ENCODE measurements around the gene TOMM70. TPM values are rescaled to one million over a fixed set of nuclear protein-coding genes. Genes with fewer than 3 reads are reported as not detected.

Gene TOMM70
- total and polyA plus RNA-seq, 2 donors (not counting 3 experiments of a cell fraction or from before 2014, with no cell fraction given) = 7.6 to 32.3 TPM

GRCh38 chr3:100426067-100426682, 25.3 kb upstream of the TOMM70 start:
- intact Hi-C loops (cut with micrococcal nuclease) = no loop called here
- Histone ChIP-seq H4K20me1 (replicated peaks; ENCODE audit: control insufficient read depth, extremely low read depth, insufficient read depth, low read length) (no peaks in the 10 kb centered on the region), H3K79me2 (ENCODE audit: control insufficient read depth, insufficient read depth, low read length) (no peaks in the 10 kb centered on the region), H3K4me2 (ENCODE audit: insufficient read depth, low read length) (no peak overlapping the region), H3K27ac (ENCODE audit: insufficient read depth, low read depth, low read length) (no peak overlapping the region), H3K9me3 (replicated peaks; ENCODE audit: control insufficient read depth, insufficient read depth, low read length) (no peaks in the 10 kb centered on the region), H3K9ac (replicated peaks; ENCODE audit: extremely low read depth, insufficient read depth, low read length) (no peak overlapping the region), H2AFZ (ENCODE audit: low read depth, low read length) (no peak overlapping the region), H3K36me3 (ENCODE audit: control insufficient read depth in 2 of 2, extremely low read depth in 1 of 2, insufficient read depth in 2 of 2, low read length in 2 of 2) (no peaks in the 10 kb centered on the region), H3K4me1 (ENCODE audit: control insufficient read depth, extremely low read depth, insufficient read depth, low read length) (no peaks in the 10 kb centered on the region), H3K9me1 (replicated peaks; ENCODE audit: control insufficient read depth, extremely low read depth, insufficient read depth, low read length) (no peaks in the 10 kb centered on the region), H3K4me3 (replicated peaks in 1 of 3; ENCODE audit: insufficient read depth in 1 of 3, low read depth in 1 of 3, low read length in 3 of 3) (no peak overlapping the region), H3K27me3 (ENCODE audit: control insufficient read depth in 2 of 2, insufficient read depth in 2 of 2, low read length in 2 of 2) (peaks cover 0 to 6% of the 10 kb centered on the region in 2 experiments)
- no peak for TF ChIP-seq FOS (IDR thresholded peaks at IDR 0.05; ENCODE audit: borderline replicate concordance, insufficient read depth, low read length)
- TF ChIP-seq GATA2 (IDR thresholded peaks at IDR 0.05; ENCODE audit: insufficient read depth, insufficient read length, low read depth, low read length) = no peak
- dilution Hi-C loops (cut with MboI; ENCODE audit: extremely low pct_ligation_motif_present, low sequenced_read_pairs) = no loop called here
- ChIA-PET CTCF (interaction anchor here (2.1 kb wide), 1 partner anchor 37 kb away, joined by 9 read pairs; no protein-coding TSS in a partner anchor), POLR2A (no interaction called here)
- no peak for FAIRE-seq
- no peak for DNase-seq (ENCODE audit: low read depth, low spot score)
- BruUV-seq (replicated peaks) = no TSS peak

- no peaks in the 10 kb centered on the region for H3K9me3 ChIP-seq (replicated peaks; ENCODE audit: control insufficient read depth, insufficient read depth, low read length)
- no peak overlapping the region for H3K4me3 ChIP-seq (replicated peaks in 1 of 3; ENCODE audit: insufficient read depth in 1 of 3, low read depth in 1 of 3, low read length in 3 of 3)
- ChIA-PET POLR2A (no interaction called here), CTCF (interaction anchor here (0.9 to 2.1 kb wide), 2 partner anchors 32 to 38 kb away, joined by 3 to 9 read pairs; no protein-coding TSS in a partner anchor)
- H3K4me1 ChIP-seq (ENCODE audit: control insufficient read depth, extremely low read depth, insufficient read depth, low read length) = no peaks in the 10 kb centered on the region
- TF ChIP-seq POLR2AphosphoS5 (IDR thresholded peaks at IDR 0.05; ENCODE audit: insufficient read depth, low read depth, low read length) (no peak), POLR2A (IDR thresholded peaks at IDR 0.05; ENCODE audit: low read depth, low read length) (no peak), CTCF (IDR thresholded peaks at IDR 0.05; ENCODE audit: extremely low read depth in 1 of 2, insufficient read depth in 1 of 2, low read depth in 1 of 2, low read length in 2 of 2) (no peak), GATA2 (IDR thresholded peaks at IDR 0.05; ENCODE audit: insufficient read depth, insufficient read length, low read depth, low read length) (no peak), MAX (IDR thresholded peaks at IDR 0.05; ENCODE audit: insufficient read depth, insufficient read length) (no peak), FOS (IDR thresholded peaks at IDR 0.05; ENCODE audit: borderline replicate concordance, insufficient read depth, low read length) (no peak)
- no peak overlapping the region for H3K9ac ChIP-seq (replicated peaks; ENCODE audit: extremely low read depth, insufficient read depth, low read length)
- H4K20me1 ChIP-seq (replicated peaks; ENCODE audit: control insufficient read depth, extremely low read depth, insufficient read depth, low read length) = no peaks in the 10 kb centered on the region
- BruUV-seq (replicated peaks) = no TSS peak
- intact Hi-C loops (cut with micrococcal nuclease) (no loop called here), dilution Hi-C loops (cut with MboI; ENCODE audit: extremely low pct_ligation_motif_present, low sequenced_read_pairs) (no loop called here)
- H3K9me1 ChIP-seq (replicated peaks; ENCODE audit: control insufficient read depth, extremely low read depth, insufficient read depth, low read length) = no peaks in the 10 kb centered on the region
- DNase-seq (ENCODE audit: low read depth, low spot score) (peak; percentile 8), FAIRE-seq (no peak)
- peaks cover 0 to 6% of the 10 kb centered on the region in 2 experiments for H3K27me3 ChIP-seq (ENCODE audit: control insufficient read depth in 2 of 2, insufficient read depth in 2 of 2, low read length in 2 of 2)
- H3K79me2 ChIP-seq (ENCODE audit: control insufficient read depth, insufficient read depth, low read length) = no peaks in the 10 kb centered on the region
- no peak overlapping the region for H3K27ac ChIP-seq (ENCODE audit: insufficient read depth, low read depth, low read length)
- no peaks in the 10 kb centered on the region for H3K36me3 ChIP-seq (ENCODE audit: control insufficient read depth in 2 of 2, extremely low read depth in 1 of 2, insufficient read depth in 2 of 2, low read length in 2 of 2)
- no peak overlapping the region for H3K4me2 ChIP-seq (ENCODE audit: insufficient read depth, low read length)
- no peak overlapping the region for H2AFZ ChIP-seq (ENCODE audit: low read depth, low read length)
Observed at GRCh38 chr3:100425316-100425715, 24.4 kb upstream of the TOMM70 start.

Measured in endothelial cell of umbilical vein (primary cell).